CD14-positive monocyte (primary cell): ENCODE results near the gene SLC26A4. TPM values are rescaled to one million over a fixed set of nuclear protein-coding genes. Genes with fewer than 3 reads are reported as not detected.

ENCODE experiments used
- DNase-seq, 3 donors: peaks; one replicate each; pipeline ENCODE4 v3.0.0-alpha.2; 2011 to 2022
- H2AFZ ChIP-seq: 2 replicates; pipeline ENCODE4 v1.6.0; 2012; ENCODE audit warnings: mild to moderate bottlenecking, low read depth, low read length, inconsistent platforms; ENCODE audit not compliant: insufficient read depth, poor library complexity, severe bottlenecking
- H3K27ac ChIP-seq, 2 donors: 1 replicate in 1 of 2; 2 replicates in 1 of 2; pipeline ENCODE4 v1.5.1; 2012 to 2013; ENCODE audit warnings: low read length in 2 of 2, control low read depth in 1 of 2, inconsistent platforms in 1 of 2, low read depth in 1 of 2, mild to moderate bottlenecking in 1 of 2
- H3K27me3 ChIP-seq, 2 donors: one replicate each; pipeline versions ENCODE4 v1.6.0 to v1.6.1; 2011 to 2013; ENCODE audit warnings: low read length in 2 of 2; ENCODE audit not compliant: control insufficient read depth in 2 of 2, insufficient read depth in 2 of 2
- H3K36me3 ChIP-seq, 2 donors: replicated peaks in 1 of 2; 1 replicate in 1 of 2; 2 replicates in 1 of 2; pipeline versions ENCODE4 v1.5.1 to v1.6.1; 2012 to 2013; ENCODE audit warnings: low read length in 2 of 2, control low read depth in 1 of 2, inconsistent platforms in 1 of 2, mild to moderate bottlenecking in 1 of 2; ENCODE audit not compliant: insufficient read depth in 2 of 2, control insufficient read depth in 1 of 2
- H3K4me1 ChIP-seq, 2 donors: 1 replicate in 1 of 2; 2 replicates in 1 of 2; pipeline versions ENCODE4 v1.5.1 to v1.6.1; 2012 to 2013; ENCODE audit warnings: low read length in 2 of 2, control low read depth in 1 of 2, inconsistent platforms in 1 of 2, mild to moderate bottlenecking in 1 of 2, moderate library complexity in 1 of 2; ENCODE audit not compliant: insufficient read depth in 2 of 2, control insufficient read depth in 1 of 2
- H3K4me2 ChIP-seq: replicated peaks from 2 replicates; pipeline ENCODE3; 2012; ENCODE audit warnings: low read length, moderate library complexity, mild to moderate bottlenecking; ENCODE audit not compliant: poor library complexity, severe bottlenecking; ENCODE audit errors: extremely low read depth
- H3K4me3 ChIP-seq, 3 experiments: fragments of 200-600 bp in 1 of 3; sonication (generic) in 1 of 3; replicated peaks in 1 of 3; 1 replicate in 2 of 3; 2 replicates in 1 of 3; pipeline ENCODE4 v1.5.1; 2011 to 2013; ENCODE audit warnings: low read length in 3 of 3, mild to moderate bottlenecking in 3 of 3, control low read depth in 2 of 3, low read depth in 2 of 3, inconsistent platforms in 1 of 3, moderate library complexity in 1 of 3
- H3K79me2 ChIP-seq: 2 replicates; pipeline ENCODE4 v1.6.0; 2012; ENCODE audit warnings: mild to moderate bottlenecking, control low read depth, inconsistent platforms, low read length, moderate library complexity; ENCODE audit not compliant: insufficient read depth
- H3K9ac ChIP-seq: 2 replicates; pipeline ENCODE4 v1.6.0; 2017; ENCODE audit warnings: low read length, mild to moderate bottlenecking; ENCODE audit not compliant: insufficient read depth, poor library complexity, severe bottlenecking
- H3K9me3 ChIP-seq, 2 donors: replicated peaks in 1 of 2; 1 replicate in 1 of 2; 2 replicates in 1 of 2; pipeline versions ENCODE4 v1.5.1 to v1.6.1; 2012 to 2013; ENCODE audit warnings: low read length in 2 of 2, control low read depth in 1 of 2; ENCODE audit not compliant: control insufficient read depth in 1 of 2, insufficient read depth in 1 of 2
- H4K20me1 ChIP-seq: 2 replicates; pipeline ENCODE4 v1.6.0; 2012; ENCODE audit warnings: mild to moderate bottlenecking, low read length, control low read depth, moderate library complexity; ENCODE audit not compliant: insufficient read depth
- H3K27ac Mint-ChIP-seq, 7 donors: one replicate each; pipeline ENCODE4 v1.8.0; 2020; ENCODE audit warnings: mild to moderate bottlenecking in 7 of 7, mixed read lengths in 7 of 7, moderate library complexity in 6 of 7, inconsistent platforms in 2 of 7
- H3K27me3 Mint-ChIP-seq, 3 donors: one replicate each; pipeline ENCODE4 v1.8.0; 2021 to 2022; ENCODE audit warnings: low read depth in 3 of 3, mild to moderate bottlenecking in 3 of 3, mixed read lengths in 3 of 3, moderate library complexity in 3 of 3, inconsistent platforms in 1 of 3
- H3K36me3 Mint-ChIP-seq, 2 donors: one replicate each; pipeline ENCODE4 v1.8.0; 2020; ENCODE audit warnings: mixed read lengths in 2 of 2, inconsistent platforms in 1 of 2, mild to moderate bottlenecking in 1 of 2
- H3K4me1 Mint-ChIP-seq: one replicate; pipeline ENCODE4 v1.8.0; 2020; ENCODE audit warnings: mild to moderate bottlenecking, mixed read lengths
- H3K4me3 Mint-ChIP-seq, 2 donors: one replicate each; pipeline ENCODE4 v1.8.0; 2020; ENCODE audit warnings: mild to moderate bottlenecking in 2 of 2, mixed read lengths in 2 of 2, moderate library complexity in 1 of 2
- H3K9me3 Mint-ChIP-seq, 7 donors: one replicate each; pipeline ENCODE4 v1.8.0; 2020 to 2022; ENCODE audit warnings: mixed read lengths in 7 of 7, mild to moderate bottlenecking in 6 of 7, moderate library complexity in 6 of 7, inconsistent platforms in 2 of 7
- WGBS: methylation state at CpG from one replicate; pipeline ENCODE4 v1.1.5; 2013; ENCODE audit warnings: missing lambda C conversion rate; ENCODE audit not compliant: insufficient coverage; 5-methylcytosine and 5-hydroxymethylcytosine counted together
- intact Hi-C, 2 donors: fragments of 100-400 bp; cut with micrococcal nuclease; formaldehyde crosslinking; loops; one replicate each; pipeline versions ENCODE4 v1.15.0 to v1.15.1; 2023
- polyA plus RNA-seq, 3 donors: library from polyadenylated mRNA; depleted of rRNA in 1 of 3; unstranded in 2 of 3; stranded (reverse) in 1 of 3; fragments of 300-500 nt in 2 of 3; fragments of >200 nt in 1 of 3; fragmentation: Illumina TruSeq in 2 of 3; gene quantifications; 1 replicate in 2 of 3; 2 replicates in 1 of 3; pipeline ENCODE4 v1.2.3, GENCODE V29; 2012 to 2021
- TF ChIP-seq, protein P1 (sequence below): fragments of 200-600 bp; IDR thresholded peaks from one replicate; pipeline ENCODE4 v1.8.0; 2022; ENCODE audit warnings: antibody characterized with exemption, mild to moderate bottlenecking

SLC26A4 gene
- polyA plus RNA-seq, 3 donors: 0.10 to 0.12 TPM; not detected in 1

GRCh38 chr7:107687656-107688055 lies 27.0 kb downstream of the SLC26A4 start:
- no peaks in the 10 kb centered on the region for H3K9me3 ChIP-seq
- H3K4me1 ChIP-seq: no peaks in the 10 kb centered on the region
- Mint-ChIP-seq H3K27me3 (peaks cover 0 to 5% (median 0%) of the 10 kb centered on the region in 3 donors), H3K9me3 (no peaks in the 10 kb centered on the region), H3K36me3 (no peaks in the 10 kb centered on the region), H3K4me3 (no peak overlapping the region), H3K27ac (no peak overlapping the region), H3K4me1 (no peaks in the 10 kb centered on the region)
- intact Hi-C loops: no loop called here
- H3K9ac ChIP-seq: no peak overlapping the region
- 89% methylated on average over 1 of the region's 3 CpGs for WGBS
- no peaks in the 10 kb centered on the region for H4K20me1 ChIP-seq
- TF ChIP-seq, protein P1, sequence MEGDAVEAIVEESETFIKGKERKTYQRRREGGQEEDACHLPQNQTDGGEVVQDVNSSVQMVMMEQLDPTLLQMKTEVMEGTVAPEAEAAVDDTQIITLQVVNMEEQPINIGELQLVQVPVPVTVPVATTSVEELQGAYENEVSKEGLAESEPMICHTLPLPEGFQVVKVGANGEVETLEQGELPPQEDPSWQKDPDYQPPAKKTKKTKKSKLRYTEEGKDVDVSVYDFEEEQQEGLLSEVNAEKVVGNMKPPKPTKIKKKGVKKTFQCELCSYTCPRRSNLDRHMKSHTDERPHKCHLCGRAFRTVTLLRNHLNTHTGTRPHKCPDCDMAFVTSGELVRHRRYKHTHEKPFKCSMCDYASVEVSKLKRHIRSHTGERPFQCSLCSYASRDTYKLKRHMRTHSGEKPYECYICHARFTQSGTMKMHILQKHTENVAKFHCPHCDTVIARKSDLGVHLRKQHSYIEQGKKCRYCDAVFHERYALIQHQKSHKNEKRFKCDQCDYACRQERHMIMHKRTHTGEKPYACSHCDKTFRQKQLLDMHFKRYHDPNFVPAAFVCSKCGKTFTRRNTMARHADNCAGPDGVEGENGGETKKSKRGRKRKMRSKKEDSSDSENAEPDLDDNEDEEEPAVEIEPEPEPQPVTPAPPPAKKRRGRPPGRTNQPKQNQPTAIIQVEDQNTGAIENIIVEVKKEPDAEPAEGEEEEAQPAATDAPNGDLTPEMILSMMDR: no peak
- DNase-seq: peak in 1 of 3 donors; percentile 4
- no peak overlapping the region for H3K4me2 ChIP-seq
- no peak overlapping the region for H3K27ac ChIP-seq
- no peaks in the 10 kb centered on the region for H3K27me3 ChIP-seq
- no peaks in the 10 kb centered on the region for H3K36me3 ChIP-seq
- H2AFZ ChIP-seq: no peak overlapping the region
- no peak overlapping the region for H3K4me3 ChIP-seq
- no peaks in the 10 kb centered on the region for H3K79me2 ChIP-seq

DNA sequence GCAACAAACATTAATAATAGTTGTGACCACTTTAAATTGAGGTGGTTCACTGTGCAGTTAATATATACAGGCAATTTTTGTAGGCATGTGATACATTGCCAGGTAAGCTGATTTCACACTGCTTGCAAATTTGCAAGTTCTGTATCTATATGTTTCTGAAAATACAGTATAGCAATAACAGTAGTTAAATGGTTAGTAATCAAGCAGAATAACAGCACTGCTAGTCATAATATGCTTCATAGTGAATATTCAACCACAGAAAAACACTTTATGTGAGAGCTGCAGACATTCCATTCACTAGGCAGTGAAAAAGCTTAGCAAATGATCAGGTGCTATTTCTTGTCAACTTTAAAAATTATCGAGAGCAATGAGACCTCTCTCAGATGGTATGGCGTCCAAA lies 28.9 kb downstream of the SLC26A4 start:
- 100% methylated on average over 2 of the region's 2 CpGs for WGBS
- no peak overlapping the region for H3K4me3 Mint-ChIP-seq
- no peak overlapping the region for H2AFZ ChIP-seq
- H3K27ac ChIP-seq: no peak overlapping the region
- H3K9me3 Mint-ChIP-seq: peaks cover 0 to 1% (median 0%) of the 10 kb centered on the region in 7 donors
- intact Hi-C loops: no loop called here
- no peaks in the 10 kb centered on the region for H3K4me1 ChIP-seq
- H3K27ac Mint-ChIP-seq: no peak overlapping the region
- no peaks in the 10 kb centered on the region for H3K27me3 ChIP-seq
- no peak overlapping the region for H3K4me2 ChIP-seq
- no peaks in the 10 kb centered on the region for H3K4me1 Mint-ChIP-seq
- H3K9me3 ChIP-seq: no peaks in the 10 kb centered on the region
- no peak overlapping the region for H3K9ac ChIP-seq
- TF ChIP-seq, protein P1: no peak
- H4K20me1 ChIP-seq: no peaks in the 10 kb centered on the region
- no peak for DNase-seq
- peaks cover 0 to 8% (median 0%) of the 10 kb centered on the region in 3 donors for H3K27me3 Mint-ChIP-seq
- no peaks in the 10 kb centered on the region for H3K36me3 Mint-ChIP-seq
- no peaks in the 10 kb centered on the region for H3K79me2 ChIP-seq
- no peak overlapping the region for H3K4me3 ChIP-seq
- no peaks in the 10 kb centered on the region for H3K36me3 ChIP-seq
